Measurements from ENCODE around the gene RNF128. TPM values are rescaled to one million over a fixed set of nuclear protein-coding genes. Genes with fewer than 3 reads are reported as not detected.

RNF128 gene
- total RNA-seq, 2 donors from 2014 or later: not detected

Other genes starting within 250 kb of the RNF128 start
- gene RADX, start 114.7 kb upstream of the RNF128 start, total RNA-seq: under 1 TPM; 0.37 to 0.43 TPM
- 1 to 10 TPM; 9.2 to 9.4 TPM for gene TBC1D8B, start 76.0 kb downstream of the RNF128 start, total RNA-seq
- under 1 TPM in 1 of 2 donors, not detected in 1; 0.57 TPM for gene RIPPLY1, start 176.6 kb downstream of the RNF128 start, total RNA-seq
- not detected for gene CLDN2, start 193.7 kb downstream of the RNF128 start, total RNA-seq